Fibroblast of lung (primary cell): ENCODE measurements around the gene ZNF558. TPM values are rescaled to one million over a fixed set of nuclear protein-coding genes. Genes with fewer than 3 reads are reported as not detected.
A peak's percentile ranks its signal among the peaks of the same experiment; 100 is the strongest.

ENCODE experiments used
- DNase-seq, 2 donors: peaks; one replicate each; pipeline versions ENCODE4 v3.0.0 to v3.0.0-alpha.2; 2010; ENCODE audit warnings: low read depth in 2 of 2
- H2AFZ ChIP-seq: 2 replicates; pipeline ENCODE4 v1.5.1; 2012; ENCODE audit warnings: low read length, control low read depth, inconsistent platforms
- H3K27ac ChIP-seq: 2 replicates; pipeline ENCODE4 v1.5.1; 2011; ENCODE audit warnings: low read length, control low read depth; ENCODE audit not compliant: insufficient read depth
- H3K27me3 ChIP-seq: 2 replicates; pipeline ENCODE4 v1.5.1; 2011; ENCODE audit warnings: mild to moderate bottlenecking, low read length; ENCODE audit not compliant: control insufficient read depth, insufficient read depth
- H3K36me3 ChIP-seq: 2 replicates; pipeline ENCODE4 v1.5.1; 2011; ENCODE audit warnings: low read length; ENCODE audit not compliant: control insufficient read depth, insufficient read depth
- H3K4me1 ChIP-seq: 2 replicates; pipeline ENCODE4 v1.5.1; 2011; ENCODE audit warnings: low read length; ENCODE audit not compliant: control insufficient read depth, insufficient read depth; ENCODE audit errors: extremely low read depth
- H3K4me2 ChIP-seq: 2 replicates; pipeline ENCODE4 v1.5.1; 2011; ENCODE audit warnings: low read length, control low read depth; ENCODE audit not compliant: insufficient read depth; ENCODE audit errors: extremely low read depth
- H3K4me3 ChIP-seq, 4 experiments: fragments of 200-600 bp in 1 of 4; sonication (generic) in 1 of 4; replicated peaks in 1 of 4; 2 replicates each; pipeline ENCODE4 v1.5.1; 2011 to 2016; ENCODE audit warnings: low read length in 4 of 4, low read depth in 3 of 4, mild to moderate bottlenecking in 3 of 4, control low read depth in 2 of 4, inconsistent platforms in 1 of 4, mixed read lengths in 1 of 4; ENCODE audit not compliant: insufficient read depth in 1 of 4; ENCODE audit errors: control extremely low read depth in 1 of 4
- H3K79me2 ChIP-seq: 2 replicates; pipeline ENCODE4 v1.5.1; 2012; ENCODE audit warnings: mild to moderate bottlenecking, low read length, inconsistent platforms; ENCODE audit not compliant: control insufficient read depth, insufficient read depth
- H3K9ac ChIP-seq: 2 replicates; pipeline ENCODE4 v1.5.1; 2011; ENCODE audit warnings: mild to moderate bottlenecking, low read length, control low read depth; ENCODE audit not compliant: insufficient read depth
- H3K9me3 ChIP-seq: 2 replicates; pipeline ENCODE4 v1.5.1; 2012; ENCODE audit warnings: low read depth, low read length; ENCODE audit not compliant: control insufficient read depth, insufficient read depth
- H4K20me1 ChIP-seq: 2 replicates; pipeline ENCODE4 v1.5.1; 2011; ENCODE audit warnings: low read length; ENCODE audit not compliant: control insufficient read depth, insufficient read depth; ENCODE audit errors: extremely low read depth
- CTCF ChIP-seq, 2 donors: IDR thresholded peaks in 1 of 2; conservative IDR thresholded peaks in 1 of 2; 1 replicate in 1 of 2; 2 replicates in 1 of 2; pipeline ENCODE4 v1.5.1; 2011 to 2012; ENCODE audit warnings: low read length in 2 of 2, control low read depth in 1 of 2, inconsistent platforms in 1 of 2, low read depth in 1 of 2, mild to moderate bottlenecking in 1 of 2
- EZH2 ChIP-seq: IDR thresholded peaks from 2 replicates; pipeline ENCODE4 v1.5.1; 2012; ENCODE audit warnings: low read length, control low read depth, mild to moderate bottlenecking; ENCODE audit errors: missing control alignments
- polyA plus RNA-seq, 2 donors: library from polyadenylated mRNA; depleted of rRNA in 1 of 2; stranded (reverse) in 1 of 2; unstranded in 1 of 2; fragments of >200 nt; gene quantifications; 2 replicates each; pipeline ENCODE4 v1.2.1, GENCODE V29; 2011 to 2012; ENCODE audit warnings: missing spikeins in 1 of 2
- total RNA-seq: library from RNA; depleted of rRNA; stranded (reverse); fragments of >200 nt; gene quantifications from 2 replicates; pipeline ENCODE4 v1.2.1, GENCODE V29; 2014

ZNF558 gene
- total and polyA plus RNA-seq, 2 donors (not counting 1 experiment from before 2014, with no cell fraction given), result 17.2 to 38.6 TPM

- DNase-seq, result no peak
- Histone ChIP-seq H3K79me2 (no peaks in the 10 kb centered on the region), H3K9ac (no peak overlapping the region), H3K27me3 (no peaks in the 10 kb centered on the region), H3K36me3 (peaks cover 6% of the 10 kb centered on the region), H4K20me1 (no peaks in the 10 kb centered on the region), H2AFZ (no peak overlapping the region), H3K27ac (no peak overlapping the region), H3K4me1 (no peaks in the 10 kb centered on the region), H3K9me3 (peaks cover 3% of the 10 kb centered on the region), H3K4me2 (no peak overlapping the region), H3K4me3 (no peak overlapping the region)
- TF ChIP-seq EZH2, result no peak
- no peak for TF ChIP-seq CTCF (conservative IDR thresholded peaks at IDR 0.05 in 1 of 2, IDR thresholded peaks at IDR 0.05 in 1 of 2; ENCODE audit: low read depth in 1 of 2, low read length in 2 of 2)
Observed at GRCh38 chr19:8815780-8816179, 16.3 kb downstream of the ZNF558 start.

- H3K27ac ChIP-seq, result no peak overlapping the region
- H3K9ac ChIP-seq, result no peak overlapping the region
- peaks cover 6% of the 10 kb centered on the region for H3K36me3 ChIP-seq
- H2AFZ ChIP-seq, result no peak overlapping the region
- no peak for DNase-seq
- no peaks in the 10 kb centered on the region for H3K4me1 ChIP-seq
- H3K9me3 ChIP-seq, result peaks cover 5% of the 10 kb centered on the region
- no peaks in the 10 kb centered on the region for H4K20me1 ChIP-seq
- H3K27me3 ChIP-seq, result no peaks in the 10 kb centered on the region
- no peaks in the 10 kb centered on the region for H3K79me2 ChIP-seq
- no peak overlapping the region for H3K4me2 ChIP-seq
- TF ChIP-seq CTCF (conservative IDR thresholded peaks at IDR 0.05 in 1 of 2, IDR thresholded peaks at IDR 0.05 in 1 of 2; ENCODE audit: low read depth in 1 of 2, low read length in 2 of 2), result no peak
- TF ChIP-seq EZH2, result no peak
- no peak overlapping the region for H3K4me3 ChIP-seq
Observed at GRCh38 chr19:8814176-8814575, 17.9 kb downstream of the ZNF558 start.

GRCh38 chr19:8811315-8812172 is 20.6 kb downstream of the ZNF558 start:
- Histone ChIP-seq H3K9me3 (peaks cover 6% of the 10 kb centered on the region), H3K36me3 (peaks cover 5% of the 10 kb centered on the region), H3K27ac (no peak overlapping the region), H3K9ac (no peak overlapping the region), H3K27me3 (no peaks in the 10 kb centered on the region), H3K4me1 (no peaks in the 10 kb centered on the region), H2AFZ (no peak overlapping the region), H3K79me2 (no peaks in the 10 kb centered on the region), H3K4me3 (no peak overlapping the region), H3K4me2 (no peak overlapping the region), H4K20me1 (no peaks in the 10 kb centered on the region)
- peak; percentile 8 to 34 for DNase-seq
- TF ChIP-seq CTCF (conservative IDR thresholded peaks at IDR 0.05 in 1 of 2, IDR thresholded peaks at IDR 0.05 in 1 of 2; ENCODE audit: low read depth in 1 of 2, low read length in 2 of 2) (no peak), EZH2 (no peak)
